ENCODE results near the gene CLEC4F. TPM values are rescaled to one million over a fixed set of nuclear protein-coding genes. Genes with fewer than 3 reads are reported as not detected.

CLEC4F gene
- total and polyA plus RNA-seq, 9 donors: 0.11 to 1.4 (median 0.42) TPM; not detected in 1

DNA sequence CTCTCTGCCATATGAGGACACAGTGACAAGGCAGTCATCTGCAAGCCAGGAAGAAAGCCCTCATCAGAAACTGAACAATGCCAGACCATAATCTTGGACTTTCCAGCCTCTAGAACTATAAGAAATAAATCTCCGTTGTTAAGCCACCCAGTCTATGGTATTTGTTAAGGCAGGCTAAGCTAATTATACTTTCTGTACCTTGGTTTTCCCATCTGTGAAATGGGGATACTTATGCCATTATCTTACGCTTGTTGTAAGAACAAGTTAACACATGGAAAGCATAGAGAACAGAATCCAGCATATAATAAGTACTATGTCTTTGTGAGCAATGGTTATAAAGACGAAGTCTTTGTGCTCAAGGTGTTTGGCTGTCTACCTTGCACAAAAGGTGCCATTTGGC lies 44.1 kb downstream of the CLEC4F start:
- no peaks in the 10 kb centered on the region for H3K27me3 ChIP-seq
- intact Hi-C loops (cut with DNase I): no loop called here

DNA sequence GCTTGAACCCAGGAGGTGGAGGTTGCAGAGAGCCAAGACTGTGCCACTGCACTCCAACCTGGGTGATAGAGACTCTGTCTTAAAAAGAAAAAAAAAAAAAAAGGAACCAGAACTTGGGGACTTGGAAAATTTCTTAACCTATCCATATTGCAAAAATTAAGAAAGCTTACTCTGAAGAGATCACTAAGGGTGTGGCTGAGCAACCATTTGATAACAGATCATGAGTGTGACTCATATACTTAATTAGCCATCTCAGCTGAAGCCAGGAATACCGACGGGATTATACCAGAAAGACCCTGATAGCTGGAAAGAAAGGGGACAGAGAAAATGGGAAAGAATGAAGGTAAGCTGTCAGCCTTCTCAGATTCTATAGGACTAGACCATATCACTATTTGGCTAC lies 45.3 kb downstream of the CLEC4F start:
- DNase-seq: no peak
- no peak for TF ChIP-seq POLR2A (IDR thresholded peaks at IDR 0.05)
- TF ChIP-seq, protein P1, sequence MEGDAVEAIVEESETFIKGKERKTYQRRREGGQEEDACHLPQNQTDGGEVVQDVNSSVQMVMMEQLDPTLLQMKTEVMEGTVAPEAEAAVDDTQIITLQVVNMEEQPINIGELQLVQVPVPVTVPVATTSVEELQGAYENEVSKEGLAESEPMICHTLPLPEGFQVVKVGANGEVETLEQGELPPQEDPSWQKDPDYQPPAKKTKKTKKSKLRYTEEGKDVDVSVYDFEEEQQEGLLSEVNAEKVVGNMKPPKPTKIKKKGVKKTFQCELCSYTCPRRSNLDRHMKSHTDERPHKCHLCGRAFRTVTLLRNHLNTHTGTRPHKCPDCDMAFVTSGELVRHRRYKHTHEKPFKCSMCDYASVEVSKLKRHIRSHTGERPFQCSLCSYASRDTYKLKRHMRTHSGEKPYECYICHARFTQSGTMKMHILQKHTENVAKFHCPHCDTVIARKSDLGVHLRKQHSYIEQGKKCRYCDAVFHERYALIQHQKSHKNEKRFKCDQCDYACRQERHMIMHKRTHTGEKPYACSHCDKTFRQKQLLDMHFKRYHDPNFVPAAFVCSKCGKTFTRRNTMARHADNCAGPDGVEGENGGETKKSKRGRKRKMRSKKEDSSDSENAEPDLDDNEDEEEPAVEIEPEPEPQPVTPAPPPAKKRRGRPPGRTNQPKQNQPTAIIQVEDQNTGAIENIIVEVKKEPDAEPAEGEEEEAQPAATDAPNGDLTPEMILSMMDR (IDR thresholded peaks at IDR 0.05): no peak
- no peak for TF ChIP-seq EP300 (IDR thresholded peaks at IDR 0.05)
- Histone ChIP-seq H3K4me3 (no peak overlapping the region), H3K4me1 (ENCODE audit: insufficient read depth) (no peaks in the 10 kb centered on the region), H3K27ac (no peak overlapping the region), H3K27me3 (no peaks in the 10 kb centered on the region), H3K36me3 (no peaks in the 10 kb centered on the region), H3K9me3 (no peaks in the 10 kb centered on the region)
- intact Hi-C loops (cut with DNase I): no loop called here
- 48 to 52% (median 48%) methylated on average over 2 of the region's 2 CpGs for WGBS, 3 donors

More for the DNA sequence above, 44.1 kb downstream of the CLEC4F start:
- Histone ChIP-seq H3K27ac (no peak overlapping the region), H3K9me3 (no peaks in the 10 kb centered on the region), H3K36me3 (no peaks in the 10 kb centered on the region), H3K4me1 (ENCODE audit: insufficient read depth) (no peaks in the 10 kb centered on the region), H3K4me3 (no peak overlapping the region)
- TF ChIP-seq POLR2A (IDR thresholded peaks at IDR 0.05) (no peak), EP300 (IDR thresholded peaks at IDR 0.05) (no peak)
- TF ChIP-seq, protein P1 (IDR thresholded peaks at IDR 0.05): no peak
- WGBS, 3 donors: 87 to 92% (median 90%) methylated on average over 3 of the region's 3 CpGs
- DNase-seq: no peak

DNA sequence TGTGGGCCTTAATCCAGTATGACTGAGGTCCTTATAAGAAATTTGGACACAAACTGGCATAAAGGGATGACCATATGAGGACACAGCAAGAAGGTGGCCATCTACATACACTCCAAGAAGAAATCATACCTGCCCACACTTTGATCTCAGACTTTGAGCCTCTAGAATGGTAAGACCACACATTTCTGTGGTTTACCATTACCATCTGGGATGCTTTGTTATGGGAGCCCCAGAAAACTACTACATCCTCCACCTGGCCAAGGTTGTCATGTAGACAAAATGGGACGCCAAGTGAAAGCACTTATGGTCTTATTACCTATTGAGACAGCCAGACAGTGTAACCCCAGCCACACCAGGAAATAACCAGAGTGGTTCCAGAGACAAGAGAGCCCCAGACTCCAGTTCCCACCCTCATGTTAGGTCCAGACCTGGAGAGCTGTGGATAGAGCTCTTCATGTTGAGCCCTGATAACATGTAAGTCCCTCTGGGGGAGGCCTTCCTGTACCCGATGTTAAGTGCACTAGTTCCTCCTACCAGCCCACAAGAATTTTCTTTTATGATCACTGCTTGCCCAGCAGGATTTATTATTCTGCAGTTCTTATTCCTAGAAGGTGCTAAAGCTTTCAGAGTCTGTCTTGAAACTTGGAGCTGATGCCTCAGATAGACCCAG lies 47.8 kb downstream of the CLEC4F start:
- no peak overlapping the region for H3K27ac ChIP-seq
- H3K4me1 ChIP-seq (ENCODE audit: insufficient read depth): peaks cover 1% of the 10 kb centered on the region
- no peaks in the 10 kb centered on the region for H3K9me3 ChIP-seq
- TF ChIP-seq, protein P1 (IDR thresholded peaks at IDR 0.05): no peak
- TF ChIP-seq POLR2A (IDR thresholded peaks at IDR 0.05): no peak
- TF ChIP-seq EP300 (IDR thresholded peaks at IDR 0.05): no peak
- intact Hi-C loops (cut with DNase I): no loop called here
- H3K4me3 ChIP-seq: no peak overlapping the region
- no peak for DNase-seq
- no peaks in the 10 kb centered on the region for H3K36me3 ChIP-seq
- no peaks in the 10 kb centered on the region for H3K27me3 ChIP-seq
- 62 to 78% (median 78%) methylated on average over 2 of the region's 2 CpGs for WGBS, 3 donors

DNA sequence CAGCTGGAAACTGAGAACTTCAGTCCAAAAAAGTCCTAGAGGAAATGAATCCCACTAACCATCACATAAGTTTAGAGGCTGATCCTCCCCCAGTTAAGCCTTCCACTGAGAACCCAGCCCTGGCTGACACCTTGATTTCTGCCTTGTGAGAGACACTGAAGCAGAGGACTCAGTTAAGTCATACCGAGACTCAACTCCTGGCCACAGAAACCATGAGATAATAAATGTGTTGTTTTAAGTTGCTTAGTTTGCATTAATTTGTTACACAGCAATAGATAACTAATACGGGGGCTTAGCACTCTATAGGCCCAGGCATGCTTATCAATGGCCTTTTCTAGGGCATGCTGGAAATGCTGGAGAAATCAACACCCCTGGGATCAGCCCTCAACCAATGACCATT lies 49.0 kb downstream of the CLEC4F start:
- H3K36me3 ChIP-seq: no peaks in the 10 kb centered on the region
- DNase-seq: no peak
- no peak overlapping the region for H3K4me3 ChIP-seq
- TF ChIP-seq, protein P1 (IDR thresholded peaks at IDR 0.05): no peak
- TF ChIP-seq EP300 (IDR thresholded peaks at IDR 0.05): no peak
- TF ChIP-seq POLR2A (IDR thresholded peaks at IDR 0.05): no peak
- no peaks in the 10 kb centered on the region for H3K27me3 ChIP-seq
- no peaks in the 10 kb centered on the region for H3K9me3 ChIP-seq
- intact Hi-C loops (cut with DNase I): no loop called here
- WGBS, 3 donors: 58 to 76% (median 70%) methylated on average over 2 of the region's 2 CpGs
- H3K4me1 ChIP-seq (ENCODE audit: insufficient read depth): peaks cover 4% of the 10 kb centered on the region
- no peak overlapping the region for H3K27ac ChIP-seq

Measured in ovary (tissue), 9 donors.